GM23338 (cell line): ENCODE results near the gene MEF2A. TPM values are rescaled to one million over a fixed set of nuclear protein-coding genes. Genes with fewer than 3 reads are reported as not detected.

Experiments used
- ATAC-seq: fragments of 200-7000 bp; cut with Tn5 transposase; 3 replicates; pipeline ENCODE4 v1.9.1; 2020
- DNase-seq: peaks from one replicate; pipeline ENCODE4 v3.0.0-alpha.2; 2015; ENCODE audit warnings: low spot score
- H2AFZ ChIP-seq: fragments of 200-600 bp; sonication (generic); 2 replicates; pipeline ENCODE4 v1.8.0; 2016; ENCODE audit warnings: antibody characterized with exemption, mild to moderate bottlenecking, moderate library complexity
- H3F3A ChIP-seq: fragments of 200-600 bp; sonication (generic); replicated peaks from 2 replicates; pipeline ENCODE4 v1.8.0; 2017; ENCODE audit warnings: antibody characterized with exemption, mixed run types, low read depth
- H3K27ac ChIP-seq: fragments of 200-600 bp; sonication (generic); 2 replicates; pipeline ENCODE4 v1.6.1; 2016; ENCODE audit warnings: low read depth
- H3K27me3 ChIP-seq: fragments of 200-600 bp; sonication (generic); 2 replicates; pipeline ENCODE4 v1.8.0; 2016; ENCODE audit warnings: mild to moderate bottlenecking, mixed run types, moderate library complexity; ENCODE audit not compliant: insufficient read depth
- H3K36me3 ChIP-seq: fragments of 200-600 bp; sonication (generic); 2 replicates; pipeline ENCODE4 v1.8.0; 2016; ENCODE audit warnings: mild to moderate bottlenecking; ENCODE audit not compliant: insufficient read depth
- H3K4me1 ChIP-seq: fragments of 200-600 bp; sonication (generic); 2 replicates; pipeline ENCODE4 v1.8.0; 2016; ENCODE audit warnings: mild to moderate bottlenecking, moderate library complexity; ENCODE audit not compliant: insufficient read depth
- H3K4me2 ChIP-seq: fragments of 200-600 bp; sonication (generic); 2 replicates; pipeline ENCODE4 v1.7.1; 2017; ENCODE audit warnings: mixed run types
- H3K4me3 ChIP-seq: fragments of 200-600 bp; sonication (generic); 2 replicates; pipeline ENCODE4 v1.6.1; 2016; ENCODE audit warnings: mixed run types
- H3K79me2 ChIP-seq: fragments of 200-600 bp; sonication (generic); replicated peaks from 2 replicates; pipeline ENCODE4 v1.8.0; 2017; ENCODE audit warnings: mild to moderate bottlenecking; ENCODE audit not compliant: insufficient read depth
- H3K9me2 ChIP-seq: fragments of 200-600 bp; sonication (generic); 2 replicates; pipeline ENCODE4 v1.8.0; 2017; ENCODE audit not compliant: insufficient read depth
- H4K20me1 ChIP-seq: fragments of 200-600 bp; sonication (generic); replicated peaks from 2 replicates; pipeline ENCODE4 v1.8.0; 2017; ENCODE audit warnings: mild to moderate bottlenecking; ENCODE audit not compliant: insufficient read depth
- H3K27ac Mint-ChIP-seq: 2 replicates; pipeline ENCODE4 v1.8.0; 2020; ENCODE audit warnings: inconsistent platforms, mild to moderate bottlenecking, moderate library complexity, mixed read lengths
- H3K27me3 Mint-ChIP-seq: 3 replicates; pipeline ENCODE4 v1.8.0; 2022; ENCODE audit warnings: low read depth, mild to moderate bottlenecking, moderate library complexity, mixed read lengths, inconsistent platforms; ENCODE audit not compliant: insufficient read depth, poor library complexity
- H3K36me3 Mint-ChIP-seq: 3 replicates; pipeline ENCODE4 v1.8.0; 2021; ENCODE audit warnings: low read depth, mild to moderate bottlenecking, inconsistent platforms, moderate library complexity, mixed read lengths
- H3K4me1 Mint-ChIP-seq: 3 replicates; pipeline ENCODE4 v1.8.0; 2020; ENCODE audit warnings: mild to moderate bottlenecking, inconsistent platforms, mixed read lengths
- H3K4me3 Mint-ChIP-seq: 3 replicates; pipeline ENCODE4 v1.8.0; 2021; ENCODE audit warnings: moderate library complexity, mild to moderate bottlenecking, inconsistent platforms, mixed read lengths
- H3K9me3 Mint-ChIP-seq: 3 replicates; pipeline ENCODE4 v1.8.0; 2020; ENCODE audit warnings: moderate library complexity, mild to moderate bottlenecking, inconsistent platforms, mixed read lengths
- ETS1 ChIP-seq: IDR thresholded peaks from 2 replicates; pipeline ENCODE4 v1.6.1; 2016; ENCODE audit warnings: antibody characterized with exemption
- NANOG ChIP-seq: IDR thresholded peaks from 2 replicates; pipeline ENCODE4 v1.6.1; 2016; ENCODE audit warnings: antibody characterized with exemption, borderline replicate concordance
- STAT1 ChIP-seq: IDR thresholded peaks from one replicate; pipeline ENCODE4 v1.6.1; 2016; ENCODE audit warnings: antibody characterized with exemption; ENCODE audit not compliant: unreplicated experiment
- ZNF114 ChIP-seq: fragments of 250-450 bp; sonication (Bioruptor Pico); IDR thresholded peaks from 2 replicates; pipeline ENCODE4 v1.5.0; 2020; ENCODE audit warnings: mild to moderate bottlenecking, moderate library complexity
- ZNF331 ChIP-seq: fragments of 250-450 bp; sonication (Bioruptor Pico); IDR thresholded peaks from 2 replicates; pipeline ENCODE4 v1.5.0; 2020; ENCODE audit warnings: low read depth, mild to moderate bottlenecking, moderate library complexity
- polyA plus RNA-seq: library from polyadenylated mRNA; unstranded; fragments of >200 nt; fragmentation: Nextera tagmentation; extraction: Ambion mirVana; gene quantifications from 2 replicates; pipeline ENCODE4 v1.2.1, GENCODE V29; 2016
- total RNA-seq: library from RNA; depleted of rRNA; stranded (reverse); fragments of >200 nt; shearing (Covaris generic); gene quantifications from 2 replicates; pipeline ENCODE4 v1.2.3, GENCODE V29; 2014
- TF ChIP-seq, protein P1 (sequence below), 2 experiments: fragments of 200-600 bp in 1 of 2; sonication (generic) in 1 of 2; conservative IDR thresholded peaks; 2 replicates each; pipeline versions ENCODE4 v1.5.1 to v1.6.1; 2016 to 2017; ENCODE audit warnings: antibody characterized with exemption in 2 of 2, low read depth in 2 of 2, mild to moderate bottlenecking in 2 of 2, moderate library complexity in 1 of 2
- TF ChIP-seq, protein P2 (sequence below): fragments of 250-450 bp; sonication (Bioruptor Pico); IDR thresholded peaks from 2 replicates; pipeline ENCODE4 v1.5.0; 2020; ENCODE audit warnings: mild to moderate bottlenecking, moderate library complexity

Gene MEF2A
- total and polyA plus RNA-seq, 2 experiments from 2014 or later: 20.3 to 42.3 TPM

- TF ChIP-seq, protein P1, sequence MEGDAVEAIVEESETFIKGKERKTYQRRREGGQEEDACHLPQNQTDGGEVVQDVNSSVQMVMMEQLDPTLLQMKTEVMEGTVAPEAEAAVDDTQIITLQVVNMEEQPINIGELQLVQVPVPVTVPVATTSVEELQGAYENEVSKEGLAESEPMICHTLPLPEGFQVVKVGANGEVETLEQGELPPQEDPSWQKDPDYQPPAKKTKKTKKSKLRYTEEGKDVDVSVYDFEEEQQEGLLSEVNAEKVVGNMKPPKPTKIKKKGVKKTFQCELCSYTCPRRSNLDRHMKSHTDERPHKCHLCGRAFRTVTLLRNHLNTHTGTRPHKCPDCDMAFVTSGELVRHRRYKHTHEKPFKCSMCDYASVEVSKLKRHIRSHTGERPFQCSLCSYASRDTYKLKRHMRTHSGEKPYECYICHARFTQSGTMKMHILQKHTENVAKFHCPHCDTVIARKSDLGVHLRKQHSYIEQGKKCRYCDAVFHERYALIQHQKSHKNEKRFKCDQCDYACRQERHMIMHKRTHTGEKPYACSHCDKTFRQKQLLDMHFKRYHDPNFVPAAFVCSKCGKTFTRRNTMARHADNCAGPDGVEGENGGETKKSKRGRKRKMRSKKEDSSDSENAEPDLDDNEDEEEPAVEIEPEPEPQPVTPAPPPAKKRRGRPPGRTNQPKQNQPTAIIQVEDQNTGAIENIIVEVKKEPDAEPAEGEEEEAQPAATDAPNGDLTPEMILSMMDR (conservative IDR thresholded peaks at IDR 0.05; ENCODE audit: low read depth in 2 of 2): no peak
- no peaks in the 10 kb centered on the region for H3K9me2 ChIP-seq
- peaks cover 4% of the 10 kb centered on the region for H3K27me3 Mint-ChIP-seq
- peaks cover 57% of the 10 kb centered on the region for H3K79me2 ChIP-seq
- no peak overlapping the region for H3K27ac Mint-ChIP-seq
- peaks cover 31% of the 10 kb centered on the region; the same call in 2 of the 3 replicates for H3K36me3 Mint-ChIP-seq
- H3K4me3 ChIP-seq: no peak overlapping the region
- H3K4me2 ChIP-seq: no peak overlapping the region
- H4K20me1 ChIP-seq: no peaks in the 10 kb centered on the region
- no peaks in the 10 kb centered on the region; the same call in 2 of the 3 replicates for H3K9me3 Mint-ChIP-seq
- no peaks in the 10 kb centered on the region for H3F3A ChIP-seq
- no peak for ATAC-seq
- H3K27ac ChIP-seq: no peak overlapping the region
- H3K4me1 Mint-ChIP-seq: peaks cover 24% of the 10 kb centered on the region
- no peak overlapping the region for H2AFZ ChIP-seq
- DNase-seq: no peak
- H3K4me3 Mint-ChIP-seq: no peak overlapping the region
- no peaks in the 10 kb centered on the region for H3K36me3 ChIP-seq
- H3K4me1 ChIP-seq: peaks cover 27% of the 10 kb centered on the region
- no peaks in the 10 kb centered on the region for H3K27me3 ChIP-seq
Observed at GRCh38 chr15:99634576-99634975, 68.8 kb downstream of the MEF2A start.

DNA sequence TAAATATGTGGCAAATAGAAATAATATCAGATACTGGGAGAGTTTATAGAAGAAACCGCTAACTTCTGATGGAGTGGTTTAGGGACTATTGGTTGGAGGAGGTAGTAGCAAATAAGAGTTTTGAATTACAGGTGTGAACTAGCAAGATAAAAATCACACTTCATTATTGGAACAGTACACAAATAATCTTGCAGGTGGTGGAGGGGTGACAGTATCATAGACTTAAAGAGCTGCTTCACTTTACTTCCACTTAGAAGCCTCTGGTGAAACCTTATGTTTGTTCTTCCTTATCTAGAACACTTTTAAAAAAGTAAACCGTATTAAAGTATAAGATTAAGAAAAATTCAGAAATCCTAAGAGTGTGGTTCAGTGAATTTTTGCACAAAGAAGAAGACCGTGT, 69.4 kb downstream of the MEF2A start:
- Histone ChIP-seq H3K27me3 (no peaks in the 10 kb centered on the region), H3K4me3 (no peak overlapping the region), H3K4me2 (no peak overlapping the region), H3F3A (no peaks in the 10 kb centered on the region), H2AFZ (no peak overlapping the region), H3K4me1 (peaks cover 27% of the 10 kb centered on the region), H3K36me3 (no peaks in the 10 kb centered on the region), H4K20me1 (no peaks in the 10 kb centered on the region), H3K79me2 (peaks cover 57% of the 10 kb centered on the region), H3K9me2 (no peaks in the 10 kb centered on the region), H3K27ac (no peak overlapping the region)
- DNase-seq (no peak), ATAC-seq (no peak)
- no peak overlapping the region for H3K4me3 Mint-ChIP-seq
- TF ChIP-seq ZNF114 (CRISPR knock-in tag) (no peak), STAT1 (no peak)
- H3K27me3 Mint-ChIP-seq: peaks cover 2% of the 10 kb centered on the region
- H3K9me3 Mint-ChIP-seq: no peaks in the 10 kb centered on the region; the same call in 2 of the 3 replicates
- peaks cover 21% of the 10 kb centered on the region for H3K4me1 Mint-ChIP-seq
- H3K36me3 Mint-ChIP-seq: peaks cover 31% of the 10 kb centered on the region; the same call in 2 of the 3 replicates
- no peak overlapping the region for H3K27ac Mint-ChIP-seq

GRCh38 chr15:99635794-99636193, 70.0 kb downstream of the MEF2A start:
- TF ChIP-seq NANOG (no peak), ETS1 (no peak), ZNF331 (no peak), ZNF114 (CRISPR knock-in tag) (no peak)
- TF ChIP-seq, protein P2, sequence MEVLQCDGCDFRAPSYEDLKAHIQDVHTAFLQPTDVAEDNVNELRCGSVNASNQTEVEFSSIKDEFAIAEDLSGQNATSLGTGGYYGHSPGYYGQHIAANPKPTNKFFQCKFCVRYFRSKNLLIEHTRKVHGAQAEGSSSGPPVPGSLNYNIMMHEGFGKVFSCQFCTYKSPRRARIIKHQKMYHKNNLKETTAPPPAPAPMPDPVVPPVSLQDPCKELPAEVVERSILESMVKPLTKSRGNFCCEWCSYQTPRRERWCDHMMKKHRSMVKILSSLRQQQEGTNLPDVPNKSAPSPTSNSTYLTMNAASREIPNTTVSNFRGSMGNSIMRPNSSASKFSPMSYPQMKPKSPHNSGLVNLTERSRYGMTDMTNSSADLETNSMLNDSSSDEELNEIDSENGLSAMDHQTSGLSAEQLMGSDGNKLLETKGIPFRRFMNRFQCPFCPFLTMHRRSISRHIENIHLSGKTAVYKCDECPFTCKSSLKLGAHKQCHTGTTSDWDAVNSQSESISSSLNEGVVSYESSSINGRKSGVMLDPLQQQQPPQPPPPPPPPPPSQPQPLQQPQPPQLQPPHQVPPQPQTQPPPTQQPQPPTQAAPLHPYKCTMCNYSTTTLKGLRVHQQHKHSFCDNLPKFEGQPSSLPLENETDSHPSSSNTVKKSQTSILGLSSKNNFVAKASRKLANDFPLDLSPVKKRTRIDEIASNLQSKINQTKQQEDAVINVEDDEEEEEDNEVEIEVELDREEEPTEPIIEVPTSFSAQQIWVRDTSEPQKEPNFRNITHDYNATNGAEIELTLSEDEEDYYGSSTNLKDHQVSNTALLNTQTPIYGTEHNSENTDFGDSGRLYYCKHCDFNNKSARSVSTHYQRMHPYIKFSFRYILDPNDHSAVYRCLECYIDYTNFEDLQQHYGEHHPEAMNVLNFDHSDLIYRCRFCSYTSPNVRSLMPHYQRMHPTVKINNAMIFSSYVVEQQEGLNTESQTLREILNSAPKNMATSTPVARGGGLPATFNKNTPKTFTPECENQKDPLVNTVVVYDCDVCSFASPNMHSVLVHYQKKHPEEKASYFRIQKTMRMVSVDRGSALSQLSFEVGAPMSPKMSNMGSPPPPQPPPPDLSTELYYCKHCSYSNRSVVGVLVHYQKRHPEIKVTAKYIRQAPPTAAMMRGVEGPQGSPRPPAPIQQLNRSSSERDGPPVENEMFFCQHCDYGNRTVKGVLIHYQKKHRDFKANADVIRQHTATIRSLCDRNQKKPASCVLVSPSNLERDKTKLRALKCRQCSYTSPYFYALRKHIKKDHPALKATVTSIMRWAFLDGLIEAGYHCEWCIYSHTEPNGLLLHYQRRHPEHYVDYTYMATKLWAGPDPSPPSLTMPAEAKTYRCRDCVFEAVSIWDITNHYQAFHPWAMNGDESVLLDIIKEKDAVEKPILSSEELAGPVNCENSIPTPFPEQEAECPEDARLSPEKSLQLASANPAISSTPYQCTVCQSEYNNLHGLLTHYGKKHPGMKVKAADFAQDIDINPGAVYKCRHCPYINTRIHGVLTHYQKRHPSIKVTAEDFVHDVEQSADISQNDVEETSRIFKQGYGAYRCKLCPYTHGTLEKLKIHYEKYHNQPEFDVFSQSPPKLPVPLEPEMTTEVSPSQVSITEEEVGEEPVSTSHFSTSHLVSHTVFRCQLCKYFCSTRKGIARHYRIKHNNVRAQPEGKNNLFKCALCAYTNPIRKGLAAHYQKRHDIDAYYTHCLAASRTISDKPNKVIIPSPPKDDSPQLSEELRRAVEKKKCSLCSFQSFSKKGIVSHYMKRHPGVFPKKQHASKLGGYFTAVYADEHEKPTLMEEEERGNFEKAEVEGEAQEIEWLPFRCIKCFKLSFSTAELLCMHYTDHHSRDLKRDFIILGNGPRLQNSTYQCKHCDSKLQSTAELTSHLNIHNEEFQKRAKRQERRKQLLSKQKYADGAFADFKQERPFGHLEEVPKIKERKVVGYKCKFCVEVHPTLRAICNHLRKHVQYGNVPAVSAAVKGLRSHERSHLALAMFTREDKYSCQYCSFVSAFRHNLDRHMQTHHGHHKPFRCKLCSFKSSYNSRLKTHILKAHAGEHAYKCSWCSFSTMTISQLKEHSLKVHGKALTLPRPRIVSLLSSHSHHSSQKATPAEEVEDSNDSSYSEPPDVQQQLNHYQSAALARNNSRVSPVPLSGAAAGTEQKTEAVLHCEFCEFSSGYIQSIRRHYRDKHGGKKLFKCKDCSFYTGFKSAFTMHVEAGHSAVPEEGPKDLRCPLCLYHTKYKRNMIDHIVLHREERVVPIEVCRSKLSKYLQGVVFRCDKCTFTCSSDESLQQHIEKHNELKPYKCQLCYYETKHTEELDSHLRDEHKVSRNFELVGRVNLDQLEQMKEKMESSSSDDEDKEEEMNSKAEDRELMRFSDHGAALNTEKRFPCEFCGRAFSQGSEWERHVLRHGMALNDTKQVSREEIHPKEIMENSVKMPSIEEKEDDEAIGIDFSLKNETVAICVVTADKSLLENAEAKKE (CRISPR knock-in tag): no peak
- no peak overlapping the region for H3K4me2 ChIP-seq
- no peaks in the 10 kb centered on the region for H3F3A ChIP-seq
- peaks cover 17% of the 10 kb centered on the region for H3K4me1 Mint-ChIP-seq
- H3K4me3 ChIP-seq: no peak overlapping the region
- no peak overlapping the region for H3K4me3 Mint-ChIP-seq
- DNase-seq (no peak), ATAC-seq (no peak)
- no peaks in the 10 kb centered on the region; the same call in 2 of the 3 replicates for H3K9me3 Mint-ChIP-seq
- H3K79me2 ChIP-seq: peaks cover 54% of the 10 kb centered on the region
- peaks cover 33% of the 10 kb centered on the region; the same call in 2 of the 3 replicates for H3K36me3 Mint-ChIP-seq
- no peak overlapping the region for H3K27ac ChIP-seq
- no peaks in the 10 kb centered on the region for H4K20me1 ChIP-seq
- no peak overlapping the region for H2AFZ ChIP-seq
- no peak overlapping the region; the same call in 1 of the 2 replicates for H3K27ac Mint-ChIP-seq
- no peaks in the 10 kb centered on the region for H3K36me3 ChIP-seq
- peaks cover 2% of the 10 kb centered on the region for H3K27me3 Mint-ChIP-seq
- H3K27me3 ChIP-seq: no peaks in the 10 kb centered on the region
- peaks cover 22% of the 10 kb centered on the region for H3K4me1 ChIP-seq
- no peaks in the 10 kb centered on the region for H3K9me2 ChIP-seq
